Measurements from ENCODE around the gene SEM1.

GRCh38 chr7:96701258-96701657 is 8.4 kb downstream of the SEM1 start:
- TF ChIP-seq, protein P1, sequence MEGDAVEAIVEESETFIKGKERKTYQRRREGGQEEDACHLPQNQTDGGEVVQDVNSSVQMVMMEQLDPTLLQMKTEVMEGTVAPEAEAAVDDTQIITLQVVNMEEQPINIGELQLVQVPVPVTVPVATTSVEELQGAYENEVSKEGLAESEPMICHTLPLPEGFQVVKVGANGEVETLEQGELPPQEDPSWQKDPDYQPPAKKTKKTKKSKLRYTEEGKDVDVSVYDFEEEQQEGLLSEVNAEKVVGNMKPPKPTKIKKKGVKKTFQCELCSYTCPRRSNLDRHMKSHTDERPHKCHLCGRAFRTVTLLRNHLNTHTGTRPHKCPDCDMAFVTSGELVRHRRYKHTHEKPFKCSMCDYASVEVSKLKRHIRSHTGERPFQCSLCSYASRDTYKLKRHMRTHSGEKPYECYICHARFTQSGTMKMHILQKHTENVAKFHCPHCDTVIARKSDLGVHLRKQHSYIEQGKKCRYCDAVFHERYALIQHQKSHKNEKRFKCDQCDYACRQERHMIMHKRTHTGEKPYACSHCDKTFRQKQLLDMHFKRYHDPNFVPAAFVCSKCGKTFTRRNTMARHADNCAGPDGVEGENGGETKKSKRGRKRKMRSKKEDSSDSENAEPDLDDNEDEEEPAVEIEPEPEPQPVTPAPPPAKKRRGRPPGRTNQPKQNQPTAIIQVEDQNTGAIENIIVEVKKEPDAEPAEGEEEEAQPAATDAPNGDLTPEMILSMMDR (IDR thresholded peaks at IDR 0.05): no peak
- TF ChIP-seq POLR2A (IDR thresholded peaks at IDR 0.05): no peak

Data from adrenal gland (tissue), 5 donors.